ENCODE data around the gene SAP30BP. TPM values are rescaled to one million over a fixed set of nuclear protein-coding genes. Genes with fewer than 3 reads are reported as not detected.

SAP30BP gene
- total RNA-seq, 1 experiment from 2014 or later = 80.3 TPM

DNA sequence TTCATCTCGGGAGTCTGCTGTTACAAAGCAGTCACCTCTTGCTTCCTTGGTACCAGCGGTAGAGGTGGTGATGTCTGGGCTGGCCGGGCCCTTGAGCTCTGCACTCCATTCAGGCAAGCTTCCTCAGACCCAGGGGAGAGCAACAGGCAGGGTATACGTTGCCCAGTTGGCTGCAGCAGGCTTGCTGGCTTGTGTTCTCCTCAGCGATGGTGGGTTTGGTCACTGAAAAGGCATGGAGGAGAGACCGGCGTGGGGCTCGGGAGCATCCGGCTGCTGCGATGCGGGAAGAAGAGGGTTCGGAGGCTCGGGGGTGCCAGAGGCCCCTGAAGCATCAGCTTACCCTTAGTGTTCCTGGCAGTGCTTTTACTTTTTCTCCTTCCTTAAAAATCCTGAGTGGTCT lies 25.8 kb downstream of the SAP30BP start:
- Histone ChIP-seq H3K9me3 (ENCODE audit: insufficient read depth, low read depth) (no peaks in the 10 kb centered on the region), H4K20me1 (ENCODE audit: insufficient read depth) (no peaks in the 10 kb centered on the region), H3K9me2 (ENCODE audit: insufficient read depth) (no peaks in the 10 kb centered on the region), H3K4me3 (no peak overlapping the region), H3K4me1 (replicated peaks; ENCODE audit: insufficient read depth) (peaks cover 65% of the 10 kb centered on the region), H3K27ac (no peak overlapping the region), H3K36me3 (ENCODE audit: low read depth) (peaks cover 10% of the 10 kb centered on the region; the same call in 1 of the 2 replicates), H3K4me2 (no peak overlapping the region), H3F3A (ENCODE audit: insufficient read depth, low read depth) (peaks cover 61% of the 10 kb centered on the region), H3K27me3 (ENCODE audit: insufficient read depth, low read depth) (no peaks in the 10 kb centered on the region), H3K79me2 (ENCODE audit: low read depth) (peaks cover 57% of the 10 kb centered on the region), H2AFZ (no peak overlapping the region)
- CTCF ChIA-PET = interaction anchor here (1.0 kb wide), 1 partner anchor 28 kb away, joined by 5 read pairs; the partner anchor contains the start of gene ITGB4
- no peak for DNase-seq
- POLR2A ChIA-PET (ENCODE audit: unreplicated experiment) = interaction anchor here (0.7 kb wide), 1 partner anchor 26 kb away, joined by 3 read pairs; no protein-coding TSS in a partner anchor
- intact Hi-C loops (cut with micrococcal nuclease; ENCODE audit: unreplicated experiment) = no loop called here
- TF ChIP-seq EZH2 (IDR thresholded peaks at IDR 0.05; ENCODE audit: low read depth) = no peak
- TF ChIP-seq, protein P1, sequence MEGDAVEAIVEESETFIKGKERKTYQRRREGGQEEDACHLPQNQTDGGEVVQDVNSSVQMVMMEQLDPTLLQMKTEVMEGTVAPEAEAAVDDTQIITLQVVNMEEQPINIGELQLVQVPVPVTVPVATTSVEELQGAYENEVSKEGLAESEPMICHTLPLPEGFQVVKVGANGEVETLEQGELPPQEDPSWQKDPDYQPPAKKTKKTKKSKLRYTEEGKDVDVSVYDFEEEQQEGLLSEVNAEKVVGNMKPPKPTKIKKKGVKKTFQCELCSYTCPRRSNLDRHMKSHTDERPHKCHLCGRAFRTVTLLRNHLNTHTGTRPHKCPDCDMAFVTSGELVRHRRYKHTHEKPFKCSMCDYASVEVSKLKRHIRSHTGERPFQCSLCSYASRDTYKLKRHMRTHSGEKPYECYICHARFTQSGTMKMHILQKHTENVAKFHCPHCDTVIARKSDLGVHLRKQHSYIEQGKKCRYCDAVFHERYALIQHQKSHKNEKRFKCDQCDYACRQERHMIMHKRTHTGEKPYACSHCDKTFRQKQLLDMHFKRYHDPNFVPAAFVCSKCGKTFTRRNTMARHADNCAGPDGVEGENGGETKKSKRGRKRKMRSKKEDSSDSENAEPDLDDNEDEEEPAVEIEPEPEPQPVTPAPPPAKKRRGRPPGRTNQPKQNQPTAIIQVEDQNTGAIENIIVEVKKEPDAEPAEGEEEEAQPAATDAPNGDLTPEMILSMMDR (conservative IDR thresholded peaks at IDR 0.05) = no peak
- no TSS peak for BruUV-seq (replicated peaks)

DNA sequence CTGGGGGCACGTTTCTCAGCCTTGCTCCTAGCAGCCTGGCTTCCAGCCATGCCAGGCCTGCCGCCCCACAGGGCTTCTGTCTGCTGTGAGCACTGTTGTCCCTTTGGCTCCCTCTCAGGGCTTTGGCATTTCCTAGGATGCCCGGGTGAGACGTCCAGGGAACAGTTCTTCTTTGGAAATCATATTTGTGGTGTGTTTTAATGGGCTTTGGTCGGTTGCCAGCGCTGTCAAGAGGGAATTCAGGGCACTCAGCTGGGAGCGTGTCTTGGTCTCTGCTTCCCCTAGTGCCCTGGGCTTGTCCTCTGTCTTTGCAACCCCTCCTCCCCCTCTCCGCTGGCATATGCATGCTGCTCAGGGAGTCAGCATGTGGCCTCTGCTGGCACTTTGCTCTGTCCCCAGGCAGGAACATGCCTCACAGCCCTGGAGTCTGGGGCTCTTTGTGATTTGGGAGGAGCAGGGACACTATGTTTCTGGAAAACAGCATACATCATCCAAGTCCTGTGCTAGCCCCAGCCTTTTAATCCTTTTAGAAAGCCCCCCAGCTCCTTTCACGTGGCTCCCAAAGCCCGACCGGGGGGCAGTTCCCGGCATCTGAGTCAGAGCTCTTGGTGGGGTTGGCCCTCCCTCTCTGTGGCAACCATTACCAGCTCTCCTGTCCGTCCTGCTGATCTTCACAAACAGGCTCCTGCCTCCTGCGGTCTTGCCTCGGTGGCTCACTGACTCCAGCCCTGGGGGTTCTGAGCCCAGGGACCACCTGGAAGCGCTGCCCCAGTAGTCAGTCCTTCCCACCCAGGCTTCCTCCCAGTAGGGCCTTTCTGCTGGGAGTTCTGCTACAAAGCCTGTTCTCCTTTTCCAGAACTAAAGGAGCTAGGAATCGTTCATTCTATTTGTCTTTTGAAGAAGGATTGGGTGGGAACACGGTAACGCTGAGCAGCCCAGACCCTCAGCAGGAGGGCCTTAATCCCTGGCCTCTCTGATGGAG lies 26.7 kb downstream of the SAP30BP start:
- Histone ChIP-seq H3K36me3 (ENCODE audit: low read depth) (peaks cover 11% of the 10 kb centered on the region; the same call in 1 of the 2 replicates), H3K79me2 (ENCODE audit: low read depth) (peaks cover 61% of the 10 kb centered on the region), H3K4me1 (replicated peaks; ENCODE audit: insufficient read depth) (peaks cover 65% of the 10 kb centered on the region), H3K4me3 (no peak overlapping the region), H3F3A (ENCODE audit: insufficient read depth, low read depth) (peaks cover 57% of the 10 kb centered on the region), H3K27ac (no peak overlapping the region), H4K20me1 (ENCODE audit: insufficient read depth) (no peaks in the 10 kb centered on the region), H2AFZ (no peak overlapping the region), H3K4me2 (no peak overlapping the region), H3K9me2 (ENCODE audit: insufficient read depth) (no peaks in the 10 kb centered on the region), H3K27me3 (ENCODE audit: insufficient read depth, low read depth) (no peaks in the 10 kb centered on the region), H3K9me3 (ENCODE audit: insufficient read depth, low read depth) (no peaks in the 10 kb centered on the region)
- no TSS peak for BruUV-seq (replicated peaks)
- TF ChIP-seq EZH2 (IDR thresholded peaks at IDR 0.05; ENCODE audit: low read depth) = no peak
- TF ChIP-seq, protein P1 (conservative IDR thresholded peaks at IDR 0.05) = no peak
- POLR2A ChIA-PET (ENCODE audit: unreplicated experiment) = no interaction called here
- intact Hi-C loops (cut with micrococcal nuclease; ENCODE audit: unreplicated experiment) = no loop called here
- CTCF ChIA-PET = interaction anchor here (1.0 kb wide), 1 partner anchor 27 kb away, joined by 5 read pairs; the partner anchor contains the start of gene ITGB4
- DNase-seq = no peak

- ChIA-PET CTCF (no interaction called here), POLR2A (ENCODE audit: unreplicated experiment) (no interaction called here)
- Histone ChIP-seq H3K9me3 (ENCODE audit: insufficient read depth, low read depth) (no peaks in the 10 kb centered on the region), H3K79me2 (ENCODE audit: low read depth) (peaks cover 68% of the 10 kb centered on the region), H3K4me3 (no peak overlapping the region), H3K27me3 (ENCODE audit: insufficient read depth, low read depth) (no peaks in the 10 kb centered on the region), H4K20me1 (ENCODE audit: insufficient read depth) (no peaks in the 10 kb centered on the region), H3K4me1 (replicated peaks; ENCODE audit: insufficient read depth) (peaks cover 65% of the 10 kb centered on the region), H3K27ac (no peak overlapping the region), H3F3A (ENCODE audit: insufficient read depth, low read depth) (peaks cover 57% of the 10 kb centered on the region), H3K36me3 (ENCODE audit: low read depth) (peaks cover 18% of the 10 kb centered on the region; the same call in 1 of the 2 replicates), H3K9me2 (ENCODE audit: insufficient read depth) (no peaks in the 10 kb centered on the region), H3K4me2 (no peak overlapping the region), H2AFZ (no peak overlapping the region)
- intact Hi-C loops (cut with micrococcal nuclease; ENCODE audit: unreplicated experiment) = no loop called here
- no peak for TF ChIP-seq EZH2 (IDR thresholded peaks at IDR 0.05; ENCODE audit: low read depth)
- TF ChIP-seq, protein P1 (conservative IDR thresholded peaks at IDR 0.05) = no peak
- BruUV-seq (replicated peaks) = no TSS peak
- no peak for DNase-seq
Observed at GRCh38 chr17:75694536-75694935, 27.4 kb downstream of the SAP30BP start.

Measured in PC-9 (cell line).